ENCODE results near the gene ZIC4.

Gene ZIC4

GRCh38 chr3:147406028-147406931, at the start of gene ZIC4:
Gene ZIC4, minus strand, starts transcription at chr3:147406543. Its CDS starts 3,746 bp downstream, at chr3:147402797.
- ATAC-seq: no peak
- no peak for TF ChIP-seq ZNF565 (CRISPR knock-in tag; conservative IDR thresholded peaks at IDR 0.05; ENCODE audit: low read depth)

- no peak for ATAC-seq
- TF ChIP-seq TCF4 (CRISPR knock-in tag; IDR thresholded peaks at IDR 0.05; ENCODE audit: borderline replicate concordance) (no peak), ISL1 (CRISPR knock-in tag; IDR thresholded peaks at IDR 0.05) (no peak), PPARA (CRISPR knock-in tag; IDR thresholded peaks at IDR 0.05; ENCODE audit: borderline replicate concordance) (no peak), ZFP30 (CRISPR knock-in tag; IDR thresholded peaks at IDR 0.05) (no peak), CSRNP3 (CRISPR knock-in tag; IDR thresholded peaks at IDR 0.05) (no peak)
These were observed 43.3 kb upstream of the ZIC4 start for GRCh38 chr3:147449669-147450068.

GRCh38 chr3:147447224-147447623, 40.9 kb upstream of the ZIC4 start:
- no peak for ATAC-seq
- TF ChIP-seq ZNF565 (CRISPR knock-in tag; conservative IDR thresholded peaks at IDR 0.05; ENCODE audit: low read depth) (no peak), SNAI2 (CRISPR knock-in tag; IDR thresholded peaks at IDR 0.05) (no peak), ZC3H10 (CRISPR knock-in tag; IDR thresholded peaks at IDR 0.05) (no peak), PATZ1 (CRISPR knock-in tag; IDR thresholded peaks at IDR 0.05; ENCODE audit: borderline replicate concordance) (no peak), POU6F1 (CRISPR knock-in tag; IDR thresholded peaks at IDR 0.05; ENCODE audit: borderline replicate concordance, low read depth) (no peak), TCF4 (CRISPR knock-in tag; IDR thresholded peaks at IDR 0.05; ENCODE audit: borderline replicate concordance) (no peak), ESRRG (CRISPR knock-in tag; IDR thresholded peaks at IDR 0.05) (no peak), GLIS3 (CRISPR knock-in tag; IDR thresholded peaks at IDR 0.05) (no peak), ARNTL (CRISPR knock-in tag; IDR thresholded peaks at IDR 0.05; ENCODE audit: borderline replicate concordance, low read depth) (no peak)

- TF ChIP-seq CSRNP3 (CRISPR knock-in tag; IDR thresholded peaks at IDR 0.05): no peak
- no peak for TF ChIP-seq BACH2 (CRISPR knock-in tag; IDR thresholded peaks at IDR 0.05; ENCODE audit: borderline replicate concordance)
- no peak for TF ChIP-seq ZFP30 (CRISPR knock-in tag; IDR thresholded peaks at IDR 0.05)
- no peak for ATAC-seq
These were observed 25.4 kb upstream of the ZIC4 start for GRCh38 chr3:147431751-147432150.

- ATAC-seq: no peak
- no peak for TF ChIP-seq SNAI2 (CRISPR knock-in tag; IDR thresholded peaks at IDR 0.05)
- TF ChIP-seq ARNTL (CRISPR knock-in tag; IDR thresholded peaks at IDR 0.05; ENCODE audit: borderline replicate concordance, low read depth): no peak
- TF ChIP-seq ZNF70 (CRISPR knock-in tag; IDR thresholded peaks at IDR 0.05): no peak
- TF ChIP-seq RARB (CRISPR knock-in tag; IDR thresholded peaks at IDR 0.05): no peak
- no peak for TF ChIP-seq ZFP3 (CRISPR knock-in tag; IDR thresholded peaks at IDR 0.05)
- TF ChIP-seq GLIS3 (CRISPR knock-in tag; IDR thresholded peaks at IDR 0.05): no peak
- no peak for TF ChIP-seq TOX (CRISPR knock-in tag; IDR thresholded peaks at IDR 0.05; ENCODE audit: borderline replicate concordance)
- no peak for TF ChIP-seq TCF4 (CRISPR knock-in tag; IDR thresholded peaks at IDR 0.05; ENCODE audit: borderline replicate concordance)
- TF ChIP-seq PATZ1 (CRISPR knock-in tag; IDR thresholded peaks at IDR 0.05; ENCODE audit: borderline replicate concordance): no peak
- no peak for TF ChIP-seq ZNF8 (CRISPR knock-in tag; IDR thresholded peaks at IDR 0.05)
- no peak for TF ChIP-seq PPARA (CRISPR knock-in tag; IDR thresholded peaks at IDR 0.05; ENCODE audit: borderline replicate concordance)
These were observed 22.4 kb upstream of the ZIC4 start for GRCh38 chr3:147428754-147429153.
